ENCODE data around the gene WTAP.
A peak's percentile ranks its signal among the peaks of the same experiment; 100 is the strongest.
"Not testable (repeated sequence)": the region's sequence is repeated elsewhere in the genome, so short reads cannot be mapped to it uniquely, and the experiment has no call there.

WTAP gene

GRCh38 chr6:159693894-159694545 lies 33.3 kb upstream of the WTAP start:
- DNase-seq: peak; percentile 45

GRCh38 chr6:159695984-159696383 lies 31.3 kb upstream of the WTAP start:
- DNase-seq: no peak

GRCh38 chr6:159700970-159701369 lies 26.3 kb upstream of the WTAP start:
- no peak for DNase-seq

GRCh38 chr6:159701413-159701999 lies 25.8 kb upstream of the WTAP start:
- DNase-seq: no peak

GRCh38 chr6:159710603-159711002 lies 16.7 kb upstream of the WTAP start:
- not testable (repeated sequence) for DNase-seq

- DNase-seq: not testable (repeated sequence)
Observed at GRCh38 chr6:159712389-159712788, 14.9 kb upstream of the WTAP start.

GRCh38 chr6:159713984-159714383 lies 13.3 kb upstream of the WTAP start:
- DNase-seq: no peak

- DNase-seq: no peak
Observed at GRCh38 chr6:159714404-159714803, 12.9 kb upstream of the WTAP start.

- DNase-seq: no peak
Observed at GRCh38 chr6:159715166-159715565, 12.1 kb upstream of the WTAP start.

- DNase-seq: no peak
Observed at GRCh38 chr6:159715605-159716004, 11.7 kb upstream of the WTAP start.

GRCh38 chr6:159716247-159717096 lies 10.8 kb upstream of the WTAP start:
- no peak for DNase-seq

- no peak for DNase-seq
Observed at GRCh38 chr6:159718634-159719033, 8.7 kb upstream of the WTAP start.

GRCh38 chr6:159719287-159719686 lies 8.0 kb upstream of the WTAP start:
- DNase-seq: no peak

GRCh38 chr6:159720708-159721107 lies 6.6 kb upstream of the WTAP start:
- DNase-seq: no peak

GRCh38 chr6:159721981-159722380 lies 5.3 kb upstream of the WTAP start:
- DNase-seq: not testable (repeated sequence)

- DNase-seq: no peak
Observed at GRCh38 chr6:159722655-159723054, 4.7 kb upstream of the WTAP start.

- no peak for DNase-seq
Observed at GRCh38 chr6:159723259-159723658, 4.0 kb upstream of the WTAP start.

GRCh38 chr6:159724778-159725177 lies 2.5 kb upstream of the WTAP start:
- no peak for DNase-seq

GRCh38 chr6:159725208-159725607 lies 2.1 kb upstream of the WTAP start:
- DNase-seq: not testable (repeated sequence)

GRCh38 chr6:159726255-159726917 lies 920 bp upstream of the WTAP start:
- no peak for DNase-seq

GRCh38 chr6:159727717-159728445 lies 575 bp downstream of the WTAP start:
- DNase-seq: peak; percentile 81

GRCh38 chr6:159728531-159728964 lies 1.2 kb downstream of the WTAP start:
- DNase-seq: no peak

Data from right forelimb (tissue), 1 donor.